GM12874 (cell line): ENCODE measurements around the gene PDE6G.

Experiments used
- CTCF ChIP-seq: IDR thresholded peaks from 2 replicates; pipeline ENCODE4 v1.5.1; 2011; ENCODE audit warnings: low read depth, mild to moderate bottlenecking, control low read depth, low read length, moderate library complexity; ENCODE audit not compliant: insufficient read depth

Gene PDE6G

GRCh38 chr17:81691196-81691595, 34.9 kb upstream of the PDE6G start:
- no peak for TF ChIP-seq CTCF

GRCh38 chr17:81690549-81690948, 34.2 kb upstream of the PDE6G start:
- TF ChIP-seq CTCF = no peak

- no peak for TF ChIP-seq CTCF
Measured at GRCh38 chr17:81690066-81690465, 33.7 kb upstream of the PDE6G start.

- TF ChIP-seq CTCF = no peak
Measured at GRCh38 chr17:81688616-81689015, 32.3 kb upstream of the PDE6G start.

GRCh38 chr17:81687770-81688541, 31.6 kb upstream of the PDE6G start:
- no peak for TF ChIP-seq CTCF

- no peak for TF ChIP-seq CTCF
Measured at GRCh38 chr17:81686614-81687013, 30.3 kb upstream of the PDE6G start.

GRCh38 chr17:81685108-81685507, 28.8 kb upstream of the PDE6G start:
- no peak for TF ChIP-seq CTCF
